GM18858 (cell line): ENCODE results near the gene ITGAD.

Source experiments
- ATAC-seq: cut with Tn5 transposase; IDR thresholded peaks from one replicate; pipeline ENCODE4 v1.9.1; 2021; ENCODE audit not compliant: unreplicated experiment

ITGAD gene

DNA sequence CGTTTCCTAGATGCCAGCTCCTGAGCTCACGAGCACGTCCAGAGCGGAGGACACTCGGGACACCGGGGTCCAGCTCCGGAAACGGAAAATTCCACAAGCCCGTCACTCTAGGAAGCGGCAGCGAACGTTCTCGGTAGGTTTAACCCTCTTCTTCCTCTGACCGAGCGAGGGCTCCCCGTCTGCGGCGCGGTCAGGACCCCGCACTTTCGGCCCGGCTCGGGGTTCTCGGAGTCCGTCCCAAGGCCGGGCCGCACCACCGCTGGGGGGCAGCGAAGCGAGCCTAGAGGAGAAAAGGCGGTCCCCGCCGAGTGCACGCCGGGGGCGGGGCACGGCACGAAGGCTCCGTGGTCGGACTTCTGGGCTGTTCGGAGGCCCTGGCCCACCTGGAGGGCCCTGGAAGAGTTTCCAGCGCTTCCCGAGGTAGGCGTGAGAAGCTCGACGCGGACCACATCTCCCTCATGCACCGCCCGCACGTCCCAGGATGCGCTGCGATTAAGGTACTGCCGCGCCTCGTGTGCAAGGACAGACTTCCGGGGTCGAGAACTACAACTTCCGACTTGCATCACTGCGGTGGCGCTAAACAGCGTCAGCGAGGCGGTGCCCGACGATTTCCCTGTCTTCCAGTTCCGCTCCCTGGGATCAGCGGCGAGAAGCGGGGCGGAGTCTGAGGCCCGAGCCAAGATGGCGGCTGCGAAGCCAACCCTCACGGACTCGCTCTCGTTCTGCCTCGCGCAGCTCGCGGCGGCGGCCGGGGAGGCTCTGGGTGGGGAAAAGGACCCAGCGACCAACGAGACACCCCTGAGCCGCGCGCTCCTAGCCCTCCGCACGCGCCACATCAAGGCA, 65.9 kb downstream of the ITGAD start, which contains the start of gene ARMC5:
TSS of gene ARMC5 (plus strand) at position 658 of the 843 bp plus-strand sequence. CDS start at position 682, 24 bp downstream.
- peak; percentile 63 for ATAC-seq

DNA sequence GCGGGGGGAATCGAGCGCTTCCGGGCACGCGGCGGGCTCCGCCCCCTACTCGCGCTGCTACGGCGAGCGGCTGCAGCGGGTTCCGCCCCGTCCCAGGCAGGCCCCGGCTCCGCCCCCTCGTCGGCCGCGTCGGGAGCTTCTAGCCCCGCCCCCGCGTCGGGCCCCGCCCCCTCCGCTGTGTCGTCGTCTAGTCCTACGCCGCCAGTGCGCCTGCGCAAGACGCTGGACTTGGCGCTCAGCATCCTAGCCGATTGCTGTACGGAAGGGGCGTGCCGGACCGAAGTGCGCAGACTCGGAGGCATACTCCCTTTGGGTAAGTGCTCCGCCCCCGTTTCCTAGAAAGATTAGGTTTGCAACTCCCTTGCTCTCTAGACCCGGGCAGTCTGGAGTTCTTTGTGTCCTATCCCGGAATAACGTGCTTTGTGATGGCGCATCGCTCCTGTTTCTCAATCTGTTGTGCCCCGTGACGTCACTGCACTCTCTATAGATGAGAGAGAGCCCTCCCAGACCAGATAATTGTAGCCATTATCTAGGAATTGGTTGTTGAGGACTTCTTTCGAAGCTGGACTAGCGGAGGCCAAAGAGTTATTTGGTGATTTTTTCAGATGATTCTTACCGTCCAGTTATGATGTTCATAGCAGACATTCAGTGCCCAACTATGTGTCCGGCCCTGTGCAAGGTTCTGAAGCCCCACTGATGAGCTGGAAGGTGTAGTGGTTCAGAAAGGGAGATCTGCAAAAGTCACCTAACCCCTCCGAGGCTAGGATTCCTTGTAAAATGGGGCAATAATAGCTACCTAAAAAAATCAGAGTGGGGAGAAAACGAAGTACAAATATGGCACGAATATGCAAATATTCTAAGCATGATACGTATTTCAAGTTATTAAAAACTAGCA, 66.8 kb downstream of the ITGAD start:
- ATAC-seq, result peak; percentile 57

DNA sequence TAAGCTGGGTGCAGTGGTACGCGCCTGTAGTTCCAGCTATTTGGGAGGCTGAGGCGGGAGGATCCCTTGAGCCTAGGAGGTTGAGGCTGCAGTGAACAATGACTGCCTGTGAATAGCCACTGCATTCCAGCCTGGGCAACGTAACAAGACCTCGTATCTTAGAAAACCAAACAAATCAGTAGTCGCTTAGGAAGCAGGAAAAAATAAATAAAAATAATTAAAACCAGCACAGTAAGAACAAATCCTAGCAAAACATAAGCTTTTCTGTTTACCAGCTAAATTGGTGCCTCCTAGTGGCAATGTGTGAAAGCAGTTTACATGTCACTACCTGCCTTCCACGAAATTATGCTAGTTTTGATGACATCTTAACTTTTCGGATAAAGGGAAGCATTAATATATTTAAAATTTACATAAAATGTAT, 67.5 kb downstream of the ITGAD start:
- no peak for ATAC-seq

DNA sequence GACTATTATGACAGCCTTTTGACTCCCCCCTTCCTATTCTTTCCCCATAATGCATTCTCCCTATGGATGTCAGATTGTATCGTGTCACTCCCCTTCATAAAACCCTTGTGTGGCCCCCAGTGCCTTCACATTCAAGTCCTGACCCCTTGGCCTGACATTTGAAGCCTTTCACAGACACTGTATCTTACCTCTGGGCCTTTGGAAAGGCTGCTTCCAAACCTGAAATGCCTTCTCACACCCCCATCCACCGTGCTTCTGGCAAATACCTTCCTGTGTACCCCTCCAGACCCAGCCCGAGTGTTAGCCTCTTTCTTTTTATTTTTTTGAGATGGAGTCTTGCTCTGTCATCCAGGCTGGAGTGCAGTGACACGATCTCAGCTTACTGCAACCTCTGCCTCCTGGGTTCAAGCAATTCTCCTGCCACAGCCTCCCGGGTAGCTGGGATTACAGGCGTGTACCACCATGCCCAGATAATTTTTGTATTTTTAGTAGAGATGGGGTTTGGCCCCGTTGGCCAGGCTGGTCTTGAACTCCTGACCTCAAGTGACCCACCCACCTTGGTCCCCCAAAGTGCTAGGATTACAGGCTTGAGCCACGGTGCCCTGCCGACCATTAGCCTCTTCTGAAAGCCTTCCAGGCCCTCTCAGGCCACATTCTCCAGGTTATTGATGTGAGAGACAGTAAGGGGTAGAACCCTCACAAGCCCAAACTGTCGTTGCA, 68.2 kb downstream of the ITGAD start:
- no peak for ATAC-seq

DNA sequence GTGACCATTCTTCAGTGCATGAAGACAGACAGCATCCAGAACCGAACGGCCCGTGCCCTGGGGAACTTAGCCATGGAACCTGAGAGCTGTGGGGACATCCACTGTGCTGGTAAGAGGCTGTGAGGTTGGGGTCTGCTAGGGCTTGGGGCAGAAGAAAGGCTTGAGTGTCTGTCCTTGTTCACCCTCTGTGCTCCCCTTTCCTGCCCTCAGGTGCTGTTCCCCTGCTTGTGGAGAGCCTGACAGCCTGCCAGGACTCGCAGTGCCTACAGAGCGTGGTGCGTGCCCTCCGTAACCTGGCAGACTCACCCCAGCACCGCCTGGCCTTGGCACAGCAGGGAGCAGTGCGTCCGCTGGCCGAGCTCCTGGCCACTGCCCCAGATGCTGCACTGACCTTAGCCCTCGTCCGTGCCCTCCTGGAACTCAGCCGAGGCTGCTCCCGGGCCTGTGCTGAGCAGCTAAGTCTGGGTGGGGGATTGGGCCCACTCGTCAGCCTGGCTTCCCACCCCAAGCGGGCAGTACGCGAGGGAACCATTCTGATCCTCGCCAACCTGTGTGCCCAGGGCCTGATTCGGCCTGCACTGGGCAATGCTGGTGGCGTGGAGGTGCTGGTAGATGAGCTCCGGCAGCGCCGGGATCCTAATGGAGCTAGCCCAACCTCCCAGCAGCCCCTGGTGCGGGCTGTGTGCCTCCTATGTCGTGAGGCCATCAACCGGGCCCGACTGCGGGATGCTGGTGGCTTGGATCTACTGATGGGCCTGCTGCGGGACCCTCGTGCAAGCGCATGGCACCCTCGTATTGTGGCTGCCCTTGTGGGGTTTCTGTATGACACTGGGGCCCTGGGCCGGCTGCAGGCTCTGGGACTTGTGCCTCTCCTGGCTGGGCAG, 69.0 kb downstream of the ITGAD start:
- no peak for ATAC-seq

DNA sequence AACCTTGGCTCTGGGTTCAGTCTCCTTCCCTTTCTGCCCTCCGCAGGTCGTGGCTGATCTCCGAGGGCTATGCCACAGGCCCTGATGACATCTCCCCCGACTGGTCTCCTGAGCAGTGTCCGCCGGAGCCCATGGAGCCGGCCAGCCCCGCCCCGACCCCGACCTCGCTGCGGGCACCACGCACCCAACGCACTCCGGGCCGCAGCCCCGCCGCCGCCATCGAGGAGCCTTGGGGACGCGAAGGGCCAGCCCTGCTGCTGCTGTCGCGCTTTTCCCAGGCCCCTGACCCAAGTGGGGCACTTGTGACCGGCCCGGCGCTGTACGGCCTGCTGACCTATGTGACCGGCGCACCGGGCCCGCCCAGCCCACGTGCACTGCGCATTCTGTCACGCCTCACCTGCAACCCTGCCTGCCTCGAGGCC, 71.2 kb downstream of the ITGAD start:
- no peak for ATAC-seq

DNA sequence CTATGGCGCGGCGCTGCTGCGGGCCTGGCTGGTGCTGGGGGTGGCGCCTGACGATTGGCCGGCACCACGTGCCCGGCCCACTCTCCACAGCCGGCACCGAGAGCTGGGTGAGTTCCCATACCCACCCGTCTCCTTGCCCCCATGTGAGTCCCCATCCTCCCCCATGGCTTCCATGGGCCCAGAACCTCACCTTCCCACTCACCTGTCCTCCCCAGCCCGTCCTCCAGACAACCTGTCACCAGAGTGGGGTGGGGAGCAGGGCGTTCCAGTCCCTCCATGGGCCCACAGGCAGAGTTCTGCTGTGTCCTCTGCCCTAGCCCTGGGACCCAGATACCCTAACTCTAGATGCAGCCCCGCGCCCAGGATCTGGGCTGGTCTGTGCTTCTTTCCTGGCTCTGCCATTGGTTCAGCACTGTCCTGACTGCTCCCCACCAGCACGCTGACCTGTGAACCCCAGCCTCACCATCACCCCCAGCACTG, 71.7 kb downstream of the ITGAD start:
- ATAC-seq, result no peak

DNA sequence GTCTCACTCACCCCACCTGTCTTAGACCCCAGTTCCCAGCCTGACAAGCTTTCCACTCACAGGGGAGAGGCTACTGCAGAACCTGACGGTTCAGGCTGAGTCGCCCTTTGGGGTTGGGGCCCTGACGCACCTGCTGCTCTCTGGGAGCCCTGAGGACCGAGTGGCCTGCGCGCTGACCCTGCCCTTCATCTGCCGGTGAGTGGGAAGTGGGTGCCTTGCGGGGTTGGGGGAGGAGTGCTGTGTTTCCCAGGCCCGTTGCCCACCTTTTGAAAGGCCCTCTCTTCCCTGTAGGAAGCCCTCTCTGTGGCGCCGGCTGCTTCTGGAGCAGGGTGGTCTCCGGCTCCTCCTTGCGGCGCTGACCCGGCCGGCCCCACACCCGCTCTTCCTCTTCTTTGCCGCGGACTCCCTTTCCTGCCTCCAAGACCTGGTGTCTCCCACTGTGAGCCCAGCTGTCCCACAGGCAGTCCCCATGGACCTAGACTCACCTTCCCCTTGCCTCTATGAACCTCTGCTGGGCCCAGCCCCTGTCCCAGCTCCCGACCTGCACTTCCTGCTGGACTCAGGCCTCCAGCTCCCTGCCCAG, 72.7 kb downstream of the ITGAD start:
- ATAC-seq, result no peak

DNA sequence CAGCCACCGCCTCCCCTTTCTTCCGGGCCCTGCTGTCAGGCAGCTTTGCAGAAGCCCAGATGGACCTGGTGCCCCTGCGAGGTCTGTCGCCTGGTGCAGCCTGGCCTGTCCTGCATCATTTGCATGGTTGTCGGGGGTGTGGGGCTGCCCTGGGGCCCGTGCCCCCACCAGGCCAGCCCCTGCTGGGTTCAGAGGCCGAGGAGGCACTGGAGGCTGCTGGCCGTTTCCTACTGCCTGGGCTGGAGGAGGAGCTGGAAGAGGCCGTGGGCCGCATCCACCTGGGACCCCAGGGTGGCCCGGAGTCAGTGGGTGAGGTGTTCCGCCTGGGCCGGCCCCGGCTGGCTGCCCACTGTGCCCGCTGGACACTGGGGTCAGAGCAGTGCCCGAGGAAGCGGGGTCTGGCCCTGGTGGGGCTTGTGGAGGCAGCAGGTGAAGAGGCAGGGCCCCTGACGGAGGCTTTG, 73.3 kb downstream of the ITGAD start:
- no peak for ATAC-seq

DNA sequence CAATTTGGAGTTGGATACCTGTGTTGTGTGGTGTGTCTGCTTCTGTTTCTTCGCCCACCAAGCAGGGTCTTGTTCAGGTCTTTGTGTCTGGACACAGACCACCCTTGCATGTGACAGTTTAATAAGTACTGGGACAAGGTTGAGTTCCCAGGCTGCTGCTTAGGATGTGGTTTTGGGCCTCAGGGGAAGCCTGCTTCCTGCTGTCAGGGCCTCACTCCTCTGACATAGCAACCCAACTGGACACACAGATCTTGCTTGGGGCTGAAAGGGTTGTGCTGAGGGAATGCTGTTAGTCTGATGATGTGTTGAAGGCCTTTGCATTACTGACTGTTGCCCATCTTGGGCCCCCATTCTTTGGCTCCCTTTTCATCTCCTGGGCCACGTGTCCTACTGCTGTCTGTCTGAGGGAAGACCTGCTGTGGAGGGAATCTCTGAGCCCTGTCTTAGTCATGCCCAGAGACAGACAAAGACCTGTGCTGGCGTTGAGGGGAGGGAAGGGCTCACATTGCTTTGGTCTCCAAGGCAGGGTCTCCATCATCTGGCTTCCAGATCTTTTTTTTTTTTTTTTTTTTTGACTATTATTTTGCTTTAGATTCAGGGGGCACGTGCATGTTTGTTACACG, 74.1 kb downstream of the ITGAD start:
- no peak for ATAC-seq

DNA sequence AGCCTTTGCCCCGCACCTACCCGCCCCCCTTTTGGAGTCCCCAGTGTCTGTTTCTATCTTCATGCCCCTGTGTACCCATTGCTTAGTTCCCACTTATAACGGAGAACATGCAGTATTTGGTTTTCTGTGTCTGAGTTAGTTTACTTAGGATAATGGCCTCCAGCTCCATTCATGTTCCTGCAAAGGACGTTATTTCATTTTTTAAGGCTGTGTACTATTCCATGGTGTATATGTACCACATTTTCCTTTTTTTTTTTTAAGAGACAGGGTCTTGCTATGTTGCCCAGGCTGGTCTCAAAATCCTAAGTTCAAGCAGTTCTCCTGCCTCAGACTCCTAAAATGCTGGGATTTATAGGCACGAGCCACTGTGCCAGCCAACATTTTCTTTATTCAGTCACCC, 74.7 kb downstream of the ITGAD start:
- ATAC-seq, result no peak

DNA sequence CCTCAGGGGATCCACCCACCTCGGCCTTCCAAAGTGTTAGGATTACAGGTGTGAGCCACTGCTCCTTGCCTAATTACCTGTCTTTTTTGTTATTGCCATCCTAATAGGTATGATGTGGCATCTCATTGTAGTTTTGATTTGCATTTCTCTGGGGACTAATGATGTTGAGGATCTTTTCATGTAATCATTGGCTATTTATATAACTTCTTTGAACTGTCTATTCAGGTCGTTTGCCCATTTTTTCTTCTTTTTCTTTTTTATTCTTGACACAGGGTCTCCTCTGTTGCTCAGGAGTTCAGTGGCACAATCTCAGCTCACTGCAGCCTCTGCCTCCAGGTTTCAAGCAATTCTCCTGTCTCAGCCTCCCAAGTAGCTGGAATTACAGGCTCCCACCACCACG, 77.5 kb downstream of the ITGAD start:
- no peak for ATAC-seq

DNA sequence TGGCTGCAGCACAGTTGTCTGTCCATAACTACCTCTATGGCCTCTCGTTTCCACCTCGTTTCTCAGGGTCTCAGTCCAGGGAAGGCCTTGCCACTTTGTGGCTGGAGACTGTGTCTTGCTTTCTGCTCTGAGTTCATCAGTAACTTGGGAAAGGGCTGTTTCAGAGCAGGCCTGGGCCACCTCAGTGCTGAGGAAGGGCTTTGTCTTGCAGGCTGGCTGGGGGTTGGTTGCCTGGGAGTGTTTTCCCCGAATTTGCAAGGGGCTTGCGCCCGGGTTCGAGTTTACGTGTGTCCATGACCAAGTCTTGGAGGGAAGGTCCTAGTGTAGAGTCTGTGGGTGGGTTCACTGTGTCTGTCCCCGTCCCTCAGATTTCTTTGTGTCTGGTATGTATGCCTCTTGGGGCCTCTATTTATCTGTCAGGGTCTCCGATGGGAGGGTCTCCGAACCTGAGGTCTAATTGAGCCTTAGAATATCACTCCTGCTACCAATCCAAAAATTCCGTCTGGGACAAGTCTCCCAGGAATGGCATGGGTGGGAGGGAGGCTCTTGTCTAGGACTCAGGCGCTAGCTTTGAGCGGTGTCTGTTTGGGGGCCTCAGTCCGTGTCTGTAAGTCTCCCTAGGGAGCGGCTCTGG, 78.2 kb downstream of the ITGAD start:
- ATAC-seq, result no peak

DNA sequence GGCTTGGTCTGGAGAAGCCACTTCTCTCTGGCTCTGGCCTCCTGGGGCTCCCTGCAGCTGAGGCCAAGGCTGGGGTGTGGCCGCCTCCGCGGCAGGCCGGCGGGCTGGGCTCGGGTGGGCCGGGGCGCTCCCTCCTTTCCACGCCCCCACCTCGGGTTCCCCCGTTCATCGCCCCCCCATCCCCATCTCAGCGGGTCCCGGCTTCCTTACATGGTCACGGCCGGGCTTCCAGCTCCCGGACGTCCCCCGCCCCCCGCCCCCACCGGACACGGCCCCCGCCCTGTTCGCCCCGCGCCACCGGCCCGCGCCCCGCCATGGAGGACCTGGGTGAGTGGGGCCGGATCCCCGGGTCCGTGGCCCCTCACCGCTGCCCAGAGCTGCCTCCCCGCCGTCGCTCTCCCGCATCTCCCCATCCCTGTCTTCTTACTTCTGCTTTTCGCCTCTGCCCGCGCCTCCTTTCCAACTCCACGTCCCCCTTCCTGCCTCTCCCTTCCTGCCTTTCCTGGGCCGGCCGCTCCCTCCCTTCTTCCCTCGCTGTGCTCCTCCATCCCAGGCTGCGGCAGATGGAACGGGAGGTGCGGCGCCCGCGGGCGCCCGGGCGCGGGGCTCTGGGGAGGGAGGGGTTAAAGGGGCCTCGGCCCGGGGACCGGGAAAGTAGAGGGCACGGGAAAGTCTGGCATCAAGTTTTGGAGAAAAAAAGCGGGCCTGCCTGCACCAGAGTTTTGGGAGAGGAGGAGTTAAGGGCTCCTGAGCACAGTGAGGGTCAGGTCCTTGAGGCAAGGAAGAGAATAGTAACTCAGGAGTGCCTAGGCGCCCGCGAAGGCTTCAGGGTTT, 79.0 kb downstream of the ITGAD start, which contains the start of gene TGFB1I1:
TSS of gene TGFB1I1 (plus strand) at position 278 of the 834 bp plus-strand sequence. CDS start at position 315, 37 bp downstream.
- ATAC-seq, result no peak

DNA sequence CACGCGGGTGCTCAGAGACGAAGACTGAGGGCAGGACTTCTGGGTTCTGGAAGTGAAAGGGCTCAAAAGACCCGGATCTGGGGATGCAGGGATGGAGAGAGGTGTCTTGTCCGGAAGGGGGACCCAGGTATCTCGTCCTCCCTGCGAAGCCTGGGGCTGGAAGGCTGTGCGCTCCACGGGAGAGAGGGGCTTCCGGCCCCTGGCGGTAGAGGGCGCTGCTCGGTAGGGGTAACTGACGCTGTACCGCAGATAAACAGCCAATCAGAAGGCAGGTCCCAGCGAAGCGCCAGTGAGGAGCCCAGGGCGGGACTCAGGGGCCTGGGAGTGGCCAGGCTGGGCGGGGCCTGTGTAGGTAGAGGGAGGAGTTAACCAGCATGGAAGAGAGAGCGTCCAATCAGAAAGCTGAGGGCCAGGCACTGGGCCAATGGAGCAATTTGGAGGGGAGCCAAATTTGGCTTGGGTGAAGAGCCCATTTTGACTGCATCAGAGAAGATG, 79.6 kb downstream of the ITGAD start:
- no peak for ATAC-seq

DNA sequence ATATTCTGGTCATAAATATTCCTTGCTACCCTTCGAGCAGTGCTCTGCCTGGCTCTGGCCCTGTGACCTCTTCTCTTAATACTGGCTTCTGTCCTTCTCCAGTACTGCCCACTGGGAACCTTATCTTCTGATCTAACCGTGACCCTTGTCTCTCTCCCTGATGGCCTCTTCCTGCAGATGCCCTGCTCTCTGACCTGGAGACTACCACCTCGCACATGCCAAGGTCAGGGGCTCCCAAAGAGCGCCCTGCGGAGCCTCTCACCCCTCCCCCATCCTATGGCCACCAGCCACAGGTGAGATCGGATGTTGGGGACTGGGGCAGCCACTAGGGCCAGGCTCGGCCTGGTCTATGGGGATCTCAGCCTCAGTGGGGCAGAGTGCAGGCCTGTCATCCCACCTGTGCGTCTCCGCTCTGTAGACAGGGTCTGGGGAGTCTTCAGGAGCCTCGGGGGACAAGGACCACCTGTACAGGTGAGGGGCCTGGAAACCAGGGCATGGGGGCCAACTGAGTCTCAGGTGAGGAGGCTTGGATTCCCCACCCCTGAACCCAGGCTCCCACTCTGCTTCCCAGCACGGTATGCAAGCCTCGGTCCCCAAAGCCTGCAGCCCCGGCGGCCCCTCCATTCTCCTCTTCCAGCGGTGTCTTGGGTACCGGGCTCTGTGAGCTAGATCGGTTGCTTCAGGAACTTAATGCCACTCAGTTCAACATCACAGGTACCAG, 80.3 kb downstream of the ITGAD start:
- ATAC-seq, result no peak
